Testis (tissue), 2 donors: ENCODE measurements around the gene EPHA5.

Experiments used
- CTCF ChIP-seq, 3 experiments: fragments of 450-650 bp in 2 of 3; fragments of 200-600 bp in 1 of 3; sonication (generic) in 1 of 3; IDR thresholded peaks; one replicate each; pipeline ENCODE4 v1.5.1; 2016 to 2019; ENCODE audit warnings: antibody characterized with exemption in 3 of 3, mild to moderate bottlenecking in 2 of 3, moderate library complexity in 1 of 3
- POLR2A ChIP-seq: fragments of 450-650 bp; IDR thresholded peaks from one replicate; pipeline ENCODE4 v1.6.1; 2017; ENCODE audit warnings: antibody characterized with exemption, mild to moderate bottlenecking, moderate library complexity

- TF ChIP-seq CTCF (IDR thresholded peaks at IDR 0.05), result no peak
- TF ChIP-seq POLR2A, result no peak
Observed at GRCh38 chr4:65589331-65589730, 81.0 kb downstream of the EPHA5 start.
